Measurements from ENCODE around the gene DGKD. TPM values are rescaled to one million over a fixed set of nuclear protein-coding genes. Genes with fewer than 3 reads are reported as not detected.
A peak's percentile ranks its signal among the peaks of the same experiment; 100 is the strongest.

Gene DGKD
- total and polyA plus RNA-seq, 10 donors, result 21.9 to 120 (median 71.9) TPM

- Histone ChIP-seq H3K27ac (peak overlapping the region in 7 of 8 donors; percentile 10 to 64 (median 53)), H3K9me3 (peaks cover 0 to 20% (median 17%) of the 10 kb centered on the region in 8 donors), H3K4me3 (no peak overlapping the region), H3K27me3 (replicated peaks in 1 of 7) (no peaks in the 10 kb centered on the region), H3K36me3 (peaks cover 0 to 59% (median 1%) of the 10 kb centered on the region in 6 donors), H3K4me1 (peaks cover 12 to 62% (median 48%) of the 10 kb centered on the region in 6 donors)
- TF ChIP-seq POLR2AphosphoS5 (IDR thresholded peaks at IDR 0.05), result peak in 1 of 3 donors; percentile 24
- no peak for TF ChIP-seq POLR2A (IDR thresholded peaks at IDR 0.05)
- DNase-seq, result no peak
- intact Hi-C loops (cut with DNase I; ENCODE audit: low total_unique reads), result no loop called here
- WGBS, 5 donors, result 48 to 79% (median 67%) methylated on average over 5 of the region's 5 CpGs
Observed at GRCh38 chr2:233410196-233410760, 56.0 kb downstream of the DGKD start.

- peaks cover 12 to 70% (median 51%) of the 10 kb centered on the region in 6 donors for H3K4me1 ChIP-seq
- DNase-seq, result no peak
- H3K27ac ChIP-seq, result peak overlapping the region in 2 of 8 donors; percentile 61
Observed at GRCh38 chr2:233411162-233411561, 56.9 kb downstream of the DGKD start.

GRCh38 chr2:233412405-233412804 is 58.1 kb downstream of the DGKD start:
- H3K4me1 ChIP-seq, result peaks cover 12 to 82% (median 61%) of the 10 kb centered on the region in 6 donors
- no peak overlapping the region for H3K4me3 ChIP-seq
- H3K27ac ChIP-seq, result no peak overlapping the region
- peaks cover 0 to 20% (median 17%) of the 10 kb centered on the region in 8 donors for H3K9me3 ChIP-seq
- intact Hi-C loops (cut with DNase I; ENCODE audit: low total_unique reads), result no loop called here
- no peaks in the 10 kb centered on the region for H3K27me3 ChIP-seq (replicated peaks in 1 of 7)
- no peak for DNase-seq
- H3K36me3 ChIP-seq, result peaks cover 0 to 55% (median 1%) of the 10 kb centered on the region in 6 donors
- TF ChIP-seq POLR2AphosphoS5 (IDR thresholded peaks at IDR 0.05) (no peak), POLR2A (IDR thresholded peaks at IDR 0.05) (no peak), CTCF (IDR thresholded peaks at IDR 0.05 in 8 of 11, conservative IDR thresholded peaks at IDR 0.05 in 3 of 11) (no peak)
- WGBS, 5 donors, result 95 to 99% (median 98%) methylated on average over 3 of the region's 3 CpGs

More at GRCh38 chr2:233411162-233411561, 56.9 kb downstream of the DGKD start:
- whole genome bisulfite sequencing, 5 donors, result 89 to 100% (median 97%) methylated on average over 1 of the region's 1 CpG
- peaks cover 0 to 58% (median 1%) of the 10 kb centered on the region in 6 donors for H3K36me3 ChIP-seq
- no peak overlapping the region for H3K4me3 ChIP-seq
- H3K27me3 ChIP-seq (replicated peaks in 1 of 7), result no peaks in the 10 kb centered on the region
- TF ChIP-seq POLR2A (IDR thresholded peaks at IDR 0.05), result no peak
- no peak for TF ChIP-seq CTCF (IDR thresholded peaks at IDR 0.05 in 8 of 11, conservative IDR thresholded peaks at IDR 0.05 in 3 of 11)
- TF ChIP-seq POLR2AphosphoS5 (IDR thresholded peaks at IDR 0.05), result no peak
- intact Hi-C loops (cut with DNase I; ENCODE audit: low total_unique reads), result no loop called here
- H3K9me3 ChIP-seq, result peaks cover 0 to 20% (median 17%) of the 10 kb centered on the region in 8 donors

- intact Hi-C loops (cut with DNase I; ENCODE audit: low total_unique reads), result no loop called here
- peak overlapping the region in 1 of 8 donors; percentile 37 for H3K27ac ChIP-seq
- peaks cover 12 to 82% (median 64%) of the 10 kb centered on the region in 6 donors for H3K4me1 ChIP-seq
- peaks cover 0 to 20% (median 17%) of the 10 kb centered on the region in 8 donors for H3K9me3 ChIP-seq
- DNase-seq, result no peak
- no peaks in the 10 kb centered on the region for H3K27me3 ChIP-seq (replicated peaks in 1 of 7)
- 95 to 99% (median 96%) methylated on average over 4 of the region's 4 CpGs for whole genome bisulfite sequencing, 5 donors
- no peak overlapping the region for H3K4me3 ChIP-seq
- TF ChIP-seq POLR2A (IDR thresholded peaks at IDR 0.05) (no peak), CTCF (IDR thresholded peaks at IDR 0.05 in 8 of 11, conservative IDR thresholded peaks at IDR 0.05 in 3 of 11) (no peak), POLR2AphosphoS5 (IDR thresholded peaks at IDR 0.05) (no peak)
- H3K36me3 ChIP-seq, result peaks cover 0 to 49% (median 0%) of the 10 kb centered on the region in 6 donors
Observed at GRCh38 chr2:233413046-233413445, 58.8 kb downstream of the DGKD start.

Data from spleen (tissue), 11 donors.